Limb (tissue), 2 donors: ENCODE results near the gene KLHL6.
"Not testable (repeated sequence)": the region's sequence is repeated elsewhere in the genome, so short reads cannot be mapped to it uniquely, and the experiment has no call there.

Experiments used
- DNase-seq, 2 donors: peaks; one replicate each; pipeline ENCODE4 v3.0.0-alpha.2; 2016; ENCODE audit errors: extremely low spot score in 2 of 2

Gene KLHL6

GRCh38 chr3:183487016-183487415, 68.5 kb downstream of the KLHL6 start:
- no peak for DNase-seq

GRCh38 chr3:183486472-183486871, 69.0 kb downstream of the KLHL6 start:
- DNase-seq: no peak

GRCh38 chr3:183485585-183485984, 69.9 kb downstream of the KLHL6 start:
- no peak for DNase-seq

DNA sequence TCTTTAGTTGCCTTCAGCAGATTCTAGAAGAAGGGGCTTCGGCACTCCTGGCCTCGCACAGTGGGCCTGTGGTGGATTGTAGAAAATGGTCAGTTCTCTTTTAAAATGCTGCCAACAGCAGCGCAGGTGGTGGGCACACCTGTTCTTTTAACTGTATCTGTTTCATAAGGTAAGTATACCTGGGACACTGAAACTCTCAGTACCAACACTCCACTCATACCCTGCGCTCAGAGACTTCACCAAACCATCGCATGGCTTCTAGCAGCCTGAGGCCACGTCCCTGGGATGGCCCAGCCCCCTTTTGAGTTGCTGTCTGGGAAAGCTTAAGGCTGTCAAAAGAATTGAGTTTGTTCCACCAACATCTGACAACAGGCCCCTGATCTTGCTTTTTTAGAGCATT, 70.4 kb downstream of the KLHL6 start:
- DNase-seq: no peak

GRCh38 chr3:183484431-183485075, 71.0 kb downstream of the KLHL6 start:
- no peak for DNase-seq

DNA sequence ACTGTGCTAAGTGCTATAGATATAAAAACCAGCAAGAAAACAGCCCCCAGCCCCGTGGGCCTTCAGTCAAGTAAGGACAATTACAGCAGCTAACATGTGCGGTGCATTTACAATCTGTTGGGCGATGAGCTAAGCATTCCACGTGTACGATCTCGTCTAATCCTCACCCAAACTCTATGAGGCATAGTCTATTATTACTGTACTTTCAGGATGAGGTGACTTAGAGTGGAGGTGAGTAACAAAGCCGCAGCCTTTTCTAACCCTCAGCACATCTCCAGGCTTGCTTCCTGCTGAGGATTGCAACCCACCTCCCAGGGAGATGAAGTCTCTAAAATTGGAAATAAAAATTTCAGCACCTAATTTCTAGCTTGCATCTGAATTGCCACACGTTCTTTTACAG, 73.9 kb downstream of the KLHL6 start:
- DNase-seq: no peak

- DNase-seq: no peak
These were observed 77.0 kb downstream of the KLHL6 start for GRCh38 chr3:183478501-183478900.

GRCh38 chr3:183477801-183478456, 77.6 kb downstream of the KLHL6 start:
- no peak for DNase-seq

DNA sequence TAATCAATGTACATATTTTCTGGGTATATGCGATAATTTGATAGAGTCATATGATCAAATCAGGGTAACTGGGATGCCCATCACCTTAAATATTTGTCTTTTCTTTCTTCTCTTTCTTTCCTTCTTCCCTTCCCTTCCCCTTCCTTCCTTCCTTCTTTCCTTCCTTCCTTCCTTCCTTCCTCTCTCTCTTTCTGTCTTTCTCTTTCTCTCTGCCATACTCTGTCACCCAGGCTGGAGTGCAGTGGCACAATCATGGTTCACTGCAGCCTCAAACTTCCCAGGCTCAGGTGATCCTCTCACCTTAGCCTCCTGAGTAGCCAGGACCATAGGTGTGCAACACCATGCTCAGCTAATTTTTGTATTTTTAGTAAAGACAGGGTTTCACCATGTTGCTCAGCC, 79.7 kb downstream of the KLHL6 start:
- DNase-seq: not testable (repeated sequence)

DNA sequence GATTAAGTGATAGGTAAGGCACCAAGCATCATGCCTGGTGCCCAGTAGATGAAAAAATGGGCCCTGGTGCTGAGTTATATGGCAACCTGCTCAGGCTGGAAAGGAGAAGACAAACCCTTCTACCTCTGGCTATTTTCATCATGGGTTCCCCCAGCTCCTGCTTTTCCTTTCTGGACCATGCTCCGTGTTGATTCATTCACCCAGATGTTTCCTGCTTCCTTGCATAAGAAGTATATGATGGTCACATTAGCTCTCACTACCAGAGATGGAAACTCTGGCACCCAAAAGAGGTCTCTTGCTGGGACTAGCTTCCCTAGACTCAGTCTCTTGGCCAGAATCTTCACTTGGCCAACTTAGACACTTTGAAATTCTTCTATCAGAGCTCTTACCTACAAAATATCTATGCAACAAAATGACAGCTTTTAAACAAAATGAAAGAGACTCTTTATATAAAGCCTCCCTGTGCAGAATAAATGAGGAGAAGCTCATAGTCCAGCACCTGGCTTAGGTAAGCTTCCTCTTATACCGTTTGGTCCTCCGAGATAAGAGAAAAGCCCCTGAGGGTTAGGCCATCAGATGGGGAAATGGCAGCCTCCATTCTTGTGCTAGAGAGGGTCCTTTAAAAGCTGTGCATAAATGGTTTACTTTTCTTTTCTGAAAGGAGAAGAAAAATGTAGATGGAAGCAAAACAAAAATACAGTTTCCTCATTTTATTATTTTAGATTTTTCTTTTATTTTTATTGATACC, 80.3 kb downstream of the KLHL6 start:
- no peak for DNase-seq

DNA sequence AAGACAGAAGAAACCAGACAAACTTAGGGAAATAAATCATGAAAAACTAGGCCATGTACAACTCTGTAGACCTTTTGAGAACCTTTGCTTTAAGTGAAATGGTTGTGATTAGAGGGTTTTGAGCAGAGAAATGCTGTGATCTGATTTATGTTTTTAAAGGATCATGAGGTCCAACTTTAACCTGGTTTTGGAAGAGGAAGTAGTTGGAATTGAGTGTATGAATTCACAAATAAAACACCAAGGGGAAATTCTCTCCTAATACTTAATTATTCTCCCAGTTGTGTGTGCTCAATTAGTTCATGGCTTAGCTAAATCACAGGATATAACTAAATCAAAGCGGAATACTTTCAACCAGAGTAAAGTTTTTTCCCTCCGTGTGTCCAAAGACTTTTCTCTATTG, 81.5 kb downstream of the KLHL6 start:
- no peak for DNase-seq

GRCh38 chr3:183472155-183472554, 83.4 kb downstream of the KLHL6 start:
- DNase-seq: no peak

DNA sequence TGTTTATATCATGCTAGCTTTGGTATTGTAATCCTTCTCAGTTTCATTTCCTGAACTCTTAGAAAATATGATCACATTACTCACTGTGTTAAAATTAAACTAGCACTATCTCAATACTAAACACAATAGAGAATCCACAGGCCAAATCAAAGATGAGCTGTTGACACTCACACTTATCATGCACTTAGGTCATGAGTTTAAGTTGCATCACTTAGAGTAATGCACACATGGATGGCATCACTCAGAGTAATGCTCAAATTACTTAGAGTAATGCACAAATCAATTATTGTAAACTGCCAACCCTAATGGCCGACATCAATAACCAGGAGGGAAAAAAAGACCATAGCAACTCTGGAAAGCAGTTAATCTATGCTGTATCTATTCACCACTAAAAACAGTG, 87.1 kb downstream of the KLHL6 start:
- DNase-seq: no peak

GRCh38 chr3:183466575-183466974, 88.9 kb downstream of the KLHL6 start:
- no peak for DNase-seq

DNA sequence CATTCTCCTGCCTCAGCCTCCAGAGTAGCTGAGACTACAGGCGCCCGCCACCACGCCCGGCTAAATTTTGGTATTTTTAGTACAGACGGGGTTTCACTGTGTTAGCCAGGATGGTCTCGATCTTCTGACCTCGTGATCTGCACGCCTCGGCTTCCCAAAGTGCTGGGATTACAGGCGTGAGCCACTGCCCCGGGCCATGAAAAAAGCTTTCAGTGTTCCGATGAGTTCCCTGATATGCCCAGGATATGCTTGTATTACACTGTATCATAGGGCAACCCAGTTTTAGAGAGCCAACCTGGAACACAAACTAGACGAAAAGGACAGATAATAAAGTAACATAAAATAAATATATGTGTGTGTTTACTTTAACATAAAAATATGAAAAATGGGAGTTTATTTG, 89.8 kb downstream of the KLHL6 start:
- not testable (repeated sequence) for DNase-seq

DNA sequence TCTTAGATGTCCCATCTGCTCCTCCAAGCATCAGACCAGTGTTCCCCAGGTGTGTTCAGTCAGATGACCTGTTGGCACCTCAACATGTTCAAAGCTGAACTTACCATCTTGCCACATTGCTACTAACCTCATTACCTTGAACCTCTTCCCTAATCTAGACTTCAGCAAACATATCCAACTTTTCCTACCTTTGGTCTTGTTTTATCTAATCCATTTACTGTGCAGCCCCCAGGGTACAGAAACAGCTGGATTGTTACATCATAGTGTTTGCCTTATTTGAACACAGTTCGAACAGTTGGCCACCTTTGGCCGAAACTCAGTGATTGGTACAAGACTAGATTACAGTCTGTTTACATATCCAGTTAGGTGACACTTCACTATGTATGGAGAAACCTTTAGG, 91.0 kb downstream of the KLHL6 start:
- DNase-seq: no peak

DNA sequence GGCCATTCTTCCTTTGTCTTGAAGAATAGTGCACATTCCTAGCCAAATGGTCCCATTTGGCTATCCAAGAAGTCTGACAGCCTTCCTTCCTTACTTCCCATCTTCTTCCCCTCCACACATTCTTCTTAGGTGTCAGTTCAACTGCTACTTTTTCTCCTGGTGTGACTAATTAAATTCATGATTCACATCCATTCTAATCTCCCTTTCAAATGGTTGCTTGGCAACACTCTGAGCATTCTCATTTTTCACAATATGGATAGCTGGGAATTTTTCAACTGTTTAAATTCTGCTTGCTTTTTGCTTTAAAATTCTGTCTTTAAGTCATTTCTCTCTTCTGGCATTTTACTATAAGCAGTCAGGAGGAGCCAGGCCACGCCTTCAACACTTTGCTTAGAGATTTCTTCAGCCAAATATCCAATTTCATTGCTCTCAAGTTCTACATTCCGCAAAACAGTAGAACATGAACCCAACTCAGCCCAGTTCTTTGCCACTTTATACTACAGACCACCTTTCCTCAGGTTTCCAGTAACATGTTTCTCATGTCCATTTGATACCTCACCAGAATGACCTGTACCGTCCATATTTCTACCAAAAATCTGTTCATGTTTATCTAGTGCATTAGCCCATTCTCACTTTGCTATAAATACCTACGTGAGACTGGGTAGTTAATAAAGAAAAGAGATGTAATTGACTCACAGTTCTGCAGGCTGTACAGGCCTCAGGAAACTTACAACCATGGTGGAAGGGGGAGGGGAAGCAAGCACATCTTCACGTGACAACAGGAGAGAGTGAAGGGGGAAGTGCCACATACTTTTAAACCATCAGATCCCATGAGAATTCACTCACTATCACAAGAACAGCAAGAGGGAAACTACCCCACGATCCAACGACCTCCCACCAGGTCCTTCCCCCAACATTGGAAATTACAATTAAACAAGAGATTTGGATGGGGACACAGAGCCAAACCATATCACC, 95.1 kb downstream of the KLHL6 start:
- no peak for DNase-seq

DNA sequence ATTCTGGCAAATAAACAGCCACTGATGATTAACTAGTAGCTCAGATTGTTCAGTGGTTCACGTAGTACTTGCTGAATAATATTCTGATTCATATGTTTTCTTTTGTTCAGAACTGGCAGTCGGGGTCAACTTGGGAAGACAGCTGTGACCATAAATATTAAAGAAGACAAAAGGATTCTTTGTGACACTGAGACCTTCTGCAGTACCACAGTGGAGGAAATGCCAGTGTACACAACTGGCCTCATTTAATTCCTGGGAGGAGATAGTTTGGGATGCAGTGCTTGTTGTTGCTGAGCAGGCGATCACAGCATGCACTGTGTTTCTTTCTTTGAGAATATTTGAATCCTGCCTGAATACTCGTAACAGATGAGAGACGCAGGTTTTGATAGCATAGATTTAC, 100.4 kb downstream of the KLHL6 start:
- no peak for DNase-seq

GRCh38 chr3:183454064-183454463, 101.4 kb downstream of the KLHL6 start:
- DNase-seq: no peak

DNA sequence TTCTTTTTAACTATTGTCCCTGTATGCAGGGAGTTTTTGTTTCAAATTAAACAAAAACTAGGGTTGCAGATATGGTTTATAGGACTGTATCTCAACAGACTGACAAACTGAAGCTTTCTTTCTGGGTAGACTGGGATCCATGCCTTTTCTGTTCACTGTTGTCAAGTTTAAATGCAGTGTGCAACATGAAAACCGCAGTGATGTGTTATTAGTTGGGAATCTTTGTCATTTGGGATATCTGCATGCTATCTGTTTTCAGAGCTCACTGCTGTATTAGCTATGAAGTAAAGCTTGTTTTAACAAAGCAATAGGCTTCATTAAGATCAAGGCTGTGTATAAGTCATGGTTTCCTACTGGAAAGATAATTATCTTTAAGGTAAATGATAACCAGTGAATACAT, 105.7 kb downstream of the KLHL6 start:
- DNase-seq: no peak

- DNase-seq: peak in 1 of 2 donors; percentile 27
These were observed 106.1 kb downstream of the KLHL6 start for GRCh38 chr3:183449391-183449790.
